SU-DHL-6 (cell line): Measurements from ENCODE around the gene LRRC14B.

Experiments used
- H2AFZ ChIP-seq: fragments of 200-600 bp; sonication (generic); 2 replicates; pipeline ENCODE4 v1.6.1; 2014; ENCODE audit warnings: low read depth, mild to moderate bottlenecking, moderate library complexity, mixed read lengths, antibody characterized with exemption, low read length; ENCODE audit not compliant: severe bottlenecking
- H3F3A ChIP-seq: fragments of 200-600 bp; shearing (Covaris generic); 2 replicates; pipeline ENCODE4 v1.6.0; 2016; ENCODE audit warnings: antibody characterized with exemption, mild to moderate bottlenecking; ENCODE audit not compliant: insufficient read depth
- H3K27ac ChIP-seq: fragments of 200-600 bp; sonication (generic); 2 replicates; pipeline ENCODE4 v1.5.1; 2016; ENCODE audit warnings: low read depth, mild to moderate bottlenecking, low read length, moderate library complexity, mixed read lengths
- H3K27me3 ChIP-seq: fragments of 200-600 bp; sonication (generic), shearing (Covaris generic); 2 replicates; pipeline ENCODE4 v1.6.0; 2014; ENCODE audit warnings: mild to moderate bottlenecking, low read length
- H3K36me3 ChIP-seq: fragments of 200-600 bp; sonication (generic); 2 replicates; pipeline ENCODE4 v1.6.1; 2014; ENCODE audit warnings: mild to moderate bottlenecking, low read length, mixed read lengths
- H3K4me2 ChIP-seq: fragments of 300-600, 200-600 bp; shearing (Covaris generic), sonication (generic); 2 replicates; pipeline ENCODE4 v1.6.0; 2014; ENCODE audit warnings: low read length, low read depth, mild to moderate bottlenecking; ENCODE audit not compliant: poor library complexity, severe bottlenecking
- H3K4me3 ChIP-seq: fragments of 200-600 bp; sonication (generic); 2 replicates; pipeline ENCODE4 v1.5.1; 2014; ENCODE audit warnings: antibody characterized with exemption, low read length, mild to moderate bottlenecking, mixed read lengths; ENCODE audit not compliant: insufficient read depth, poor library complexity, severe bottlenecking
- H3K79me2 ChIP-seq: fragments of 200-600 bp; sonication (generic); 2 replicates; pipeline ENCODE4 v1.6.1; 2014; ENCODE audit warnings: mild to moderate bottlenecking, low read length, moderate library complexity; ENCODE audit not compliant: insufficient read depth
- H3K9ac ChIP-seq: fragments of 200-600 bp; sonication (generic); 2 replicates; pipeline ENCODE4 v1.7.0; 2014; ENCODE audit warnings: mild to moderate bottlenecking, low read length
- H3K9me2 ChIP-seq: fragments of 200-600 bp; sonication (generic); replicated peaks from 2 replicates; pipeline ENCODE4 v1.6.1; 2014; ENCODE audit warnings: low read length; ENCODE audit not compliant: insufficient read depth
- H3K9me3 ChIP-seq: fragments of 200-600 bp; sonication (generic); 2 replicates; pipeline ENCODE4 v1.6.1; 2014; ENCODE audit warnings: low read length, mixed read lengths; ENCODE audit not compliant: insufficient read depth
- H4K20me1 ChIP-seq: fragments of 200-600 bp; sonication (generic); 2 replicates; pipeline ENCODE4 v1.6.1; 2014; ENCODE audit warnings: low read depth, mild to moderate bottlenecking, antibody characterized with exemption, low read length, moderate library complexity, mixed read lengths
- EZH2phosphoT487 ChIP-seq: fragments of 200-600 bp; sonication (generic), shearing (Covaris generic); conservative IDR thresholded peaks from 2 replicates; pipeline ENCODE4 v1.6.1; 2018; ENCODE audit warnings: mild to moderate bottlenecking, antibody characterized with exemption, low read length, moderate library complexity, mixed read lengths
- TF ChIP-seq, protein P1 (sequence below): fragments of 200-600 bp; sonication (generic); IDR thresholded peaks from one replicate; pipeline ENCODE4 v1.5.1; 2017; ENCODE audit warnings: antibody characterized with exemption, mild to moderate bottlenecking, low read length, moderate library complexity; ENCODE audit not compliant: insufficient read depth, poor library complexity, severe bottlenecking

Gene LRRC14B

DNA sequence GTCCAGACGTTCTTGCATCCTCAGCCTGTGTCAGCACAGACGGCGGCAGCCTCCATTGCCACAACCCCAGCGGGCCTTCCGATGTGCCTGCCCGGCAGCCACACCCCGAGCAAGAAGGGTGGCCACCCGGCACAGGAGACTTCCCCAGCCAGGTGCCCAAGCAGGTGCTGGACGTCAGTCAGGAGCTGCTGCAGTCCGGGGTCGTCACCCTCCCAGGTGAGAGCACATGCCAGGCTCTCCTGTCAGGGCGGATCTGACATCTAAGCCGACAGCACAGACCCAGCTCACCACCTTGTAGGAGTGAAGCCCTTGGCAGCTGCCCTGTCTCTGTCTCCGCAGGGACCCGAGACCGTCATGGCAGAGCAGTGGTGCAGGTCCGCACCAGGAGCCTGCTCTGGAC, 48.3 kb upstream of the LRRC14B start:
- Histone ChIP-seq H3K9me2 (no peaks in the 10 kb centered on the region), H4K20me1 (no peaks in the 10 kb centered on the region), H3K27me3 (no peaks in the 10 kb centered on the region), H2AFZ (no peak overlapping the region), H3K4me3 (no peak overlapping the region), H3K9ac (no peak overlapping the region), H3K9me3 (peaks cover 13% of the 10 kb centered on the region; the same call in 1 of the 2 replicates), H3F3A (no peaks in the 10 kb centered on the region; the same call in 1 of the 2 replicates), H3K4me2 (no peak overlapping the region), H3K79me2 (no peaks in the 10 kb centered on the region), H3K36me3 (no peaks in the 10 kb centered on the region), H3K27ac (no peak overlapping the region)
- TF ChIP-seq, protein P1, sequence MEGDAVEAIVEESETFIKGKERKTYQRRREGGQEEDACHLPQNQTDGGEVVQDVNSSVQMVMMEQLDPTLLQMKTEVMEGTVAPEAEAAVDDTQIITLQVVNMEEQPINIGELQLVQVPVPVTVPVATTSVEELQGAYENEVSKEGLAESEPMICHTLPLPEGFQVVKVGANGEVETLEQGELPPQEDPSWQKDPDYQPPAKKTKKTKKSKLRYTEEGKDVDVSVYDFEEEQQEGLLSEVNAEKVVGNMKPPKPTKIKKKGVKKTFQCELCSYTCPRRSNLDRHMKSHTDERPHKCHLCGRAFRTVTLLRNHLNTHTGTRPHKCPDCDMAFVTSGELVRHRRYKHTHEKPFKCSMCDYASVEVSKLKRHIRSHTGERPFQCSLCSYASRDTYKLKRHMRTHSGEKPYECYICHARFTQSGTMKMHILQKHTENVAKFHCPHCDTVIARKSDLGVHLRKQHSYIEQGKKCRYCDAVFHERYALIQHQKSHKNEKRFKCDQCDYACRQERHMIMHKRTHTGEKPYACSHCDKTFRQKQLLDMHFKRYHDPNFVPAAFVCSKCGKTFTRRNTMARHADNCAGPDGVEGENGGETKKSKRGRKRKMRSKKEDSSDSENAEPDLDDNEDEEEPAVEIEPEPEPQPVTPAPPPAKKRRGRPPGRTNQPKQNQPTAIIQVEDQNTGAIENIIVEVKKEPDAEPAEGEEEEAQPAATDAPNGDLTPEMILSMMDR = no peak
- no peak for TF ChIP-seq EZH2phosphoT487

DNA sequence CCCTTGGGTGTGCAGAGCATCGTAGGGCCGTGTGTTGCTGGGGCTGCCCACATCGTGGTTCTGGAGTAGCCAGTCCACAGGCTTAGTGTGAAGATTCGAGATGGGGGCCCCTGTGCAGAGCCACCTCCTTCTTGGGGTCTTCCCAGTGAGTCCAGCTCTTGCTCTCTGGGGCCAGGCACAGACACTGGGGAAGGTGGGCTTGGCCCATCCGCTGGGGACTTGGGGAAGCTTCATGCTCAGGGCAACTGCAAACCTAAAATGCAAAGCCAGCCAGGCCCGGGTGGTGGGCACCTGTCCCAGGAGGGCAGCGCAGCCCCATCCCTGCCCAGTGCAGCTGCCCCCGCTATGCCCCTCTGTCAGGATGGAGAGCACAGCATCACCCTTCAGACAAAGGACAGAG, 46.4 kb upstream of the LRRC14B start:
- no peaks in the 10 kb centered on the region for H3K79me2 ChIP-seq
- H3K36me3 ChIP-seq = no peaks in the 10 kb centered on the region
- no peak overlapping the region for H3K27ac ChIP-seq
- no peaks in the 10 kb centered on the region for H3K27me3 ChIP-seq
- H3K4me3 ChIP-seq = no peak overlapping the region
- TF ChIP-seq, protein P1 = no peak
- no peak for TF ChIP-seq EZH2phosphoT487
- H4K20me1 ChIP-seq = no peaks in the 10 kb centered on the region
- H3K9ac ChIP-seq = no peak overlapping the region
- no peaks in the 10 kb centered on the region for H3K9me2 ChIP-seq
- peaks cover 19% of the 10 kb centered on the region; the same call in 1 of the 2 replicates for H3K9me3 ChIP-seq
- H2AFZ ChIP-seq = no peak overlapping the region
- H3K4me2 ChIP-seq = no peak overlapping the region
- H3F3A ChIP-seq = no peaks in the 10 kb centered on the region

DNA sequence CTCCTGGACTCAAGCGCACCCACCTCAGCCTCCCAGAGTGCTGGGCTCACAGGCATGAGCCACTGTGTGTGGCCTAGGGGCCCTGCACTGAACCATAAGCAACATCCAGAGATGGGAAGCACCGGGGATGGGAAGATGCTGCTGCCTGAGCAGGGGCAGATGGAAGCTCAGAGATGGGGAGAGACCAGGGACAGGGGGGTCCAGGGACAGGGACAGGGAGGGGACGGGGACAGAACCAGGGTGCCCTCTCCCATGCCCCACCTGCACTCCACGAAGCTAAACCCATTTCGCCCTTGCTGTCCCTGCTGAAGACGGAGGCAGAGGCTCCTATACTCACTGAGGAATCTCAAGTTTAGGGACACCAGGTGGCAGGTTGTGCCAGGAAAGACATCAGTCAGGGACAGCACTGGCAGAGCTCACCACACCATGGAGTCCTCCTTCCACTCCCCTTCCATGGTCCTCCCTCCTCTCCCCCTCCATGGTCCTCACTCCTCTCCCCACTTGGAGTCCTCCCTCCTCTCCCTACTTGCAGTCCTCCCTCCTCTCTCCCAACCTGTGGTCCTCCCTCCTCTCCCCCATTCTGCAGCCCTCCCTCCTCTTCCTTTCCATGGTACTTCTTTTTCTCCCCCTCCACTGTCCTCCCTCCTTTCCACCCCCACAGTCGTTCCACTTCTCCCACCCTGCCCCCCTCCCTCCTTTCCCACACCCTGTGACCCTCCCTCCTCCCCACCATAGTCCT, 45.5 kb upstream of the LRRC14B start:
- no peak overlapping the region for H3K9ac ChIP-seq
- H3K27ac ChIP-seq = no peak overlapping the region
- H3K36me3 ChIP-seq = no peaks in the 10 kb centered on the region
- no peaks in the 10 kb centered on the region for H3K9me2 ChIP-seq
- H3K9me3 ChIP-seq = peaks cover 19% of the 10 kb centered on the region; the same call in 1 of the 2 replicates
- TF ChIP-seq EZH2phosphoT487 = no peak
- TF ChIP-seq, protein P1 = no peak
- H3K4me3 ChIP-seq = no peak overlapping the region
- no peaks in the 10 kb centered on the region for H3F3A ChIP-seq
- no peak overlapping the region for H2AFZ ChIP-seq
- H3K79me2 ChIP-seq = no peaks in the 10 kb centered on the region
- no peaks in the 10 kb centered on the region for H3K27me3 ChIP-seq
- H4K20me1 ChIP-seq = no peaks in the 10 kb centered on the region
- no peak overlapping the region for H3K4me2 ChIP-seq
